22Rv1 (cell line): ENCODE results near the gene MRPL9.
A peak's percentile ranks its signal among the peaks of the same experiment; 100 is the strongest.

Experiments used
- H3K27ac ChIP-seq: fragments of 450-650 bp; 2 replicates; pipeline ENCODE4 v1.5.1; 2017
- CTCF ChIP-seq: fragments of 450-650 bp; IDR thresholded peaks from 2 replicates; pipeline ENCODE4 v1.5.1; 2017; ENCODE audit warnings: mild to moderate bottlenecking
- ZFX ChIP-seq: fragments of 450-650 bp; IDR thresholded peaks from 2 replicates; pipeline ENCODE4 v1.6.1; 2017; ENCODE audit warnings: antibody characterized with exemption, borderline replicate concordance

Gene MRPL9

GRCh38 chr1:151762941-151763921, at the start of gene MRPL9:
Gene MRPL9 (minus strand): TSS chr1:151763496. CDS start chr1:151763479, 17 bp downstream.
- H3K27ac ChIP-seq, result peak within 1 kb of the TSS; percentile 85
- TF ChIP-seq CTCF (0 out of 2 replicates have a peak, but pooled peaks have one; percentile 7), ZFX (no peak)

GRCh38 chr1:151811181-151811580, 47.9 kb upstream of the MRPL9 start:
- H3K27ac ChIP-seq, result no peak overlapping the region
- TF ChIP-seq ZFX (no peak), CTCF (no peak)

- TF ChIP-seq ZFX (no peak), CTCF (no peak)
- H3K27ac ChIP-seq, result no peak overlapping the region
Measured at GRCh38 chr1:151809985-151810556, 46.8 kb upstream of the MRPL9 start.

- TF ChIP-seq CTCF, result no peak
- no peak for TF ChIP-seq ZFX
- no peak overlapping the region for H3K27ac ChIP-seq
Measured at GRCh38 chr1:151809290-151809984, 46.1 kb upstream of the MRPL9 start.

- TF ChIP-seq CTCF (no peak), ZFX (no peak)
- H3K27ac ChIP-seq, result no peak overlapping the region; the same call in 1 of the 2 replicates
Measured at GRCh38 chr1:151807766-151808165, 44.5 kb upstream of the MRPL9 start.

GRCh38 chr1:151807131-151807530, 43.8 kb upstream of the MRPL9 start:
- no peak overlapping the region for H3K27ac ChIP-seq
- no peak for TF ChIP-seq ZFX
- no peak for TF ChIP-seq CTCF
